ENCODE data around the gene KRT34. TPM values are rescaled to one million over a fixed set of nuclear protein-coding genes. Genes with fewer than 3 reads are reported as not detected.

Gene KRT34
- total RNA-seq, 1 experiment from 2014 or later = not detected

DNA sequence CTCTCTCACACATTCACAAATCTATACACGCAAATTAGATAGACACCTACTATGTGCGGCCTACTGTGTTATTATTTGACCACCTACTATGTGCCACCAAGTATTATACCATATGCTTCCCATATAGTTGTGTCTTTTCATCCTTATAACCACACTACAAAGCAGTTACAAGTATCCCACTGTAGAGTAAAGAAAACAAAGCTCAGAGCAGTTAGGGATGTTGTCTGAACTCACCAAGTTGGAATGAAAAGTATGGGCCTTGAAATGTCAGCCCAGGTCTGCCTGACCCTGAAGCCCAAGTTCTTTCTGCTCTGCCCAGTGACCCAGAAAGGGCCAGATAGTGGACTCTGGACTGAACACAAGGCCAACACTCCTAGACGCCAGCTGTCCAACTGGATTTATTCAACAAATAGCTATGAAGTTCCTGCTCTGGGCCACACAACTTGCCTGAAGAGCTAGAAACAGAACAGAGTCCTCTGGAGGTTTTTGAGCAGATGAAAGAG, 33.8 kb upstream of the KRT34 start:
- intact Hi-C loops (cut with micrococcal nuclease; ENCODE audit: unreplicated experiment) = loop anchor here (5.0 to 10.0 kb wide), 3 partner anchors 79 to 249 kb away; no protein-coding TSS in a partner anchor
- Mint-ChIP-seq H3K4me1 (ENCODE audit: low read depth, unreplicated experiment) (peaks cover 63% of the 10 kb centered on the region), H3K9me3 (ENCODE audit: low read depth, unreplicated experiment) (no peaks in the 10 kb centered on the region), H3K27ac (ENCODE audit: unreplicated experiment) (peak overlapping the region; percentile 45), H3K4me3 (ENCODE audit: low read depth, unreplicated experiment) (no peak overlapping the region), H3K27me3 (ENCODE audit: unreplicated experiment) (no peaks in the 10 kb centered on the region), H3K36me3 (ENCODE audit: insufficient read depth, unreplicated experiment) (peaks cover 10% of the 10 kb centered on the region)
- no peak for DNase-seq
- CTCF ChIA-PET = interaction anchor here (1.2 to 2.4 kb wide), 3 partner anchors 12 to 133 kb away, joined by 3 to 8 read pairs (median 7); no protein-coding TSS in a partner anchor
- TF ChIP-seq CTCF (IDR thresholded peaks at IDR 0.05; ENCODE audit: unreplicated experiment) = no peak
- no TSS peak for BruUV-seq (replicated peaks)

DNA sequence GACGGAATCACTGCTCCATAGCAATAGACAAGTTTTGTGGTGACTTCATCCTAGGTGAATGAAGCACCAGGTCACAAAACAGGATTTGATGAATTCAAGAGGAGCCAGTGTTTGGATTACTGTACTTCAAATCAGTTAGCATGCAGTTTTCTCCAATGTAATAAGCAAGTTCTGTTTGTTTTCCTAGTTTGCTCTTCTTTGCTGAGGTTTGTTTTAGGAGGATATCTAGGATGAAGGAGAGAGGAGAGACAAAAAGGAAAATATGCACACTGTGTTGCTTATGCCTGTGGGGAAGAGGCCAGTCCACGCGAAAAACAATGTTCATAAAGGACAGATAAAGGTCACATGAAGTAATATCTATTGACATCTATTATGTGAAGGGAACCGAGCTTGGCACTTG, 33.3 kb upstream of the KRT34 start:
- H3K27me3 Mint-ChIP-seq (ENCODE audit: unreplicated experiment) = no peaks in the 10 kb centered on the region
- H3K36me3 Mint-ChIP-seq (ENCODE audit: insufficient read depth, unreplicated experiment) = peaks cover 10% of the 10 kb centered on the region
- intact Hi-C loops (cut with micrococcal nuclease; ENCODE audit: unreplicated experiment) = loop anchor here (5.0 to 10.0 kb wide), 3 partner anchors 78 to 249 kb away; no protein-coding TSS in a partner anchor
- peaks cover 58% of the 10 kb centered on the region for H3K4me1 Mint-ChIP-seq (ENCODE audit: low read depth, unreplicated experiment)
- H3K4me3 Mint-ChIP-seq (ENCODE audit: low read depth, unreplicated experiment) = no peak overlapping the region
- no peaks in the 10 kb centered on the region for H3K9me3 Mint-ChIP-seq (ENCODE audit: low read depth, unreplicated experiment)
- BruUV-seq (replicated peaks) = no TSS peak
- no peak for TF ChIP-seq CTCF (IDR thresholded peaks at IDR 0.05; ENCODE audit: unreplicated experiment)
- CTCF ChIA-PET = interaction anchor here (1.2 to 1.3 kb wide), 2 partner anchors 11 to 133 kb away, joined by 3 to 7 read pairs; no protein-coding TSS in a partner anchor
- DNase-seq = no peak
- H3K27ac Mint-ChIP-seq (ENCODE audit: unreplicated experiment) = no peak overlapping the region

DNA sequence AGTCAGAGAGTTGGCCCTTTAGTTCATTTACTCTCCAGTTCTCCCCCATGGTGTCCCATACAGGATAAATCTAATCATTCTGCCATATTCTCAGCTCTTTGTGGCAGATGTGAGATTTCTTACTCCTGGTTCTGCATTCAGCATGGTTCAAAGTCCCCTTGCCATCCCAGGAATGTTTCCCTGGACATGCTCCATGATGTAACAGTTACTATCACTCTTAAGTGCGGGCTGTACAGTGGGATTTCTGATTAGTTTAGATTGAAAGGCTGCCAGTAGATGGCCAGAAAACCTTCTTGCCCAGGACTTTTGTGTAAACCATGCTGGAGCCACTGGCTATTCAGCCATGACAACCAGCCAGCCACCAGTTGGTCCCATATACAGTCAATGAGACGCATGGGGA, 31.9 kb upstream of the KRT34 start:
- Mint-ChIP-seq H3K4me3 (ENCODE audit: low read depth, unreplicated experiment) (no peak overlapping the region), H3K27ac (ENCODE audit: unreplicated experiment) (no peak overlapping the region), H3K36me3 (ENCODE audit: insufficient read depth, unreplicated experiment) (peaks cover 10% of the 10 kb centered on the region), H3K9me3 (ENCODE audit: low read depth, unreplicated experiment) (no peaks in the 10 kb centered on the region), H3K27me3 (ENCODE audit: unreplicated experiment) (no peaks in the 10 kb centered on the region), H3K4me1 (ENCODE audit: low read depth, unreplicated experiment) (peaks cover 53% of the 10 kb centered on the region)
- intact Hi-C loops (cut with micrococcal nuclease; ENCODE audit: unreplicated experiment) = loop anchor here (10.0 kb wide), 2 partner anchors 81 to 251 kb away; no protein-coding TSS in a partner anchor
- no peak for TF ChIP-seq CTCF (IDR thresholded peaks at IDR 0.05; ENCODE audit: unreplicated experiment)
- no peak for DNase-seq
- BruUV-seq (replicated peaks) = no TSS peak
- CTCF ChIA-PET = interaction anchor here (0.6 to 3.1 kb wide), 2 partner anchors 10 to 1381 kb away, joined by 3 to 13 read pairs; no protein-coding TSS in a partner anchor

- CTCF ChIA-PET = interaction anchor here (0.6 to 3.1 kb wide), 2 partner anchors 10 to 1380 kb away, joined by 3 to 13 read pairs; no protein-coding TSS in a partner anchor
- DNase-seq = no peak
Measured at GRCh38 chr17:41413353-41413957, 31.3 kb upstream of the KRT34 start.

More at GRCh38 chr17:41413353-41413957, 31.3 kb upstream of the KRT34 start:
- H3K9me3 Mint-ChIP-seq (ENCODE audit: low read depth, unreplicated experiment) = no peaks in the 10 kb centered on the region
- TF ChIP-seq CTCF (IDR thresholded peaks at IDR 0.05; ENCODE audit: unreplicated experiment) = no peak
- H3K27ac Mint-ChIP-seq (ENCODE audit: unreplicated experiment) = no peak overlapping the region
- no TSS peak for BruUV-seq (replicated peaks)
- no peak overlapping the region for H3K4me3 Mint-ChIP-seq (ENCODE audit: low read depth, unreplicated experiment)
- peaks cover 49% of the 10 kb centered on the region for H3K4me1 Mint-ChIP-seq (ENCODE audit: low read depth, unreplicated experiment)
- H3K27me3 Mint-ChIP-seq (ENCODE audit: unreplicated experiment) = no peaks in the 10 kb centered on the region
- peaks cover 10% of the 10 kb centered on the region for H3K36me3 Mint-ChIP-seq (ENCODE audit: insufficient read depth, unreplicated experiment)
- intact Hi-C loops (cut with micrococcal nuclease; ENCODE audit: unreplicated experiment) = loop anchor here (10.0 kb wide), 2 partner anchors 81 to 251 kb away; no protein-coding TSS in a partner anchor

All from Calu3 (cell line).